Activated CD8-positive, alpha-beta memory T cell treated with anti-CD3 and anti-CD28 coated beads, Interleukin-2, amount 50 U/mL, for 4 hours (primary cell): ENCODE measurements around the gene PRICKLE4.
"Not testable (repeated sequence)": the region's sequence is repeated elsewhere in the genome, so short reads cannot be mapped to it uniquely, and the experiment has no call there.

Source experiments
- DNase-seq: peaks from one replicate; pipeline ENCODE4 v3.0.0-alpha.2; 2020

Gene PRICKLE4

DNA sequence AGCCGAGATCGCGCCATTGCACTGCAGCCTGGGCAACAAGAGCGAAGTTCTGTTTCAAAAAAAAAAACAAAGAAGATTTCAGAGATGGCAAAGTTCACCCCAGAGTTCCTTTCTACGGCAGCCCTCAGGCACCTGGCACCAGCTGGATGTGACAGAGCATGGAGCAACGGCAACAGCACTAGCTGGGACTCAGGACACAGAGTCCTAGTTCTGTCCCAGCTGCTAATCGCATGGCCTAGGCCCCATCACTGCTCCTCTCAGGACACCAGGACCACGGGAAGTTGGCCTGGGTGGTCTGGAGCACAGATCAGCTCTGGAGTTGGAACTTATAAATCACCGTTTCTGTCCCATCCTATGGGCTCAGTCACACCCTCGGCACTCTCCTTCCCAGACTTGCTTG lies 34.5 kb upstream of the PRICKLE4 start:
- DNase-seq = no peak

DNA sequence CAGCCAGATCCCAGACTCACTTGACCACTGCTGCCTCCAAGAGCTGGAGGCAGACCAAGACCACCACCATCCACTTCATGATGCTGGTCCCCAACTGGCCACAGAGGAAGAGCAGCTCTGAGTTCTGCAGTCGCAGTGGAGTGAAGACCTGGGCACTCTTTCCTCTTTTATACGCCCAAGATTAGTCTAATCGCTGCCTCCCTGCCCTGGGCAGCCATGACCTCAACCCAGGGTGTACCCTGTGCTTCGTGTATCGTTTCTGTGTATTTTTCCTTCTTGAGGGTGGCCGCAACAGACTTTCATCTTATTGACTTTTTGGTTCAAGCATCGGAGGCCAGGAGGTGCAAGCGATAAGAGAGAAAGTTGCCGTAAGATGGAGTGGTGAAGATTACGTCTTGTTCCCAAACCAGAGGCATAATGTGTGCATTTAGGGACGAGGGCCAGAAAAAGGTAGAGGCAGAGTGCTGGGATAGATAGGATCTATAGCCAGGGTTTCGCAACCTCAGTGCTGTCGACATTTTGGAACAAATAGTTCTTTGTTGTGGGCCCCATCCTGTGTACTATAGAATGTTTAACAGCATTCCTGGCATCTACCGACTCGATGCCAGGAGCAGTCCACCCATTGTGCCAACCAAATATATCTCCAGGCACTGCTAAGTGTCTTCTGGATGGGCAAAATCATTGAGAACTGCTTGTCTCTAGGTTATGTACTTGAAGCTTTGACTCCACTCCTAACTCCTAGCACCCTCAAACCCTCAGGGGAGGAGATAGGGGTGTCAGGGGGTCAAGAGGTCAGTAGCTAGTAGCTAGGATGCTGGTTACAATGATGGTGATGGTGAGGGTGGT lies 33.1 kb upstream of the PRICKLE4 start, which contains the start of gene PGC:
Gene PGC (minus strand): TSS at position 142 of the 846 bp plus-strand sequence. CDS start 63 bp downstream, at position 79.
- no peak for DNase-seq

DNA sequence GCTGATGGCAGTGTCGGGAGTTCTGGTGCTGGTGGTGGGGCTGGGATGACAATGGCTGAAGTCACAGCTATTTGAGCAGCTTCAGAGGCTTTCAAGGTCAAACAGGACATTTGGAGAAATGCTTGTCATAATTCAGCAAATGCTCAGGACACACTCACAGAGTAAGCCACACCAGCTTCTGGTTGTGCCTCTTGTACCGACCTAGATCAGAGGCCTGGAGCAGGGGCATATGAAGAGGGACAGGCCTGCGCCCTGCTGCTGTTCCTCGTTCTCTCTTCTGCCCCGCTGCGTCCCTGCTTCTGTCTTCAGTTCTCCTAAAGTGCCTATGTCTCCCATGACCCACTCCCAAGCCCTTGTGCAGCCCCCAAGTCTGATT lies 32.5 kb upstream of the PRICKLE4 start:
- DNase-seq = no peak

DNA sequence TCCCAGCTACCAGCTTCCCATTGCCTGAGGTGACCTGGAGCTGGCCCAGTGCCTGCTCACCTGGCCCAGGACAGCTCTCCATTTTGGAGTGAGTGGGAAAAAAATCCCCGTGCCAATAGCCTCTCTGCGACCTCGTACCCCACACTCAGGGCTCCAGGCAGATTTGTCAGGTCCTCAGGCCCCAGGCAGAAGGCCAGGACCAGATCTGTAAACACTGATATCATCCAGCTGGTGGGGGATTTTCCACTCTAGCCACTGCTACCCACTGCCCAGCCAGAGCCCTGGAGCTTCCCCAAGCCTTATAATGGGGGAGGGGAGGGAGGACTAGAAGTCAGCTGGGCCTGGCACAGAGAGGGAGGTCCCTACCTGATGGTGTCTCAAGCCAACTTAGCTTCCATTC lies 32.0 kb upstream of the PRICKLE4 start:
- DNase-seq = no peak

DNA sequence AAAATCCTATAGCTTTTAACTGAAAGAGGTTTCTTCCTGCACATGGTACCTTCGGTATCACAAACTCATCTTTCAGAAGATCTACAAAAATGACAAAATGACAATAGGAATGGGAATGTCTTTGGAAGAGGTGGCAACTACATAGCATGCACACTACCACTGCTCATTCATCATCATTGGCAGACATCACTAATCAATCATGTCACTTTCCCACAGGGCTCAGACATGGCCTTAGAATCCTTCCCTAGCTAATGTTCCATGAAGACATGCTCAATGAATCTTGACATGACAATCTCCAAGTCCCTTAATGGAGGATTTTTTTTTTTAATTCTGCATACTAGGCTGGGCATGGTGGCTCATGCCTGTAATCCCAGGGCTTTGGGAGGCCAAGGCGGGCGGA lies 30.2 kb upstream of the PRICKLE4 start:
- DNase-seq = no peak

DNA sequence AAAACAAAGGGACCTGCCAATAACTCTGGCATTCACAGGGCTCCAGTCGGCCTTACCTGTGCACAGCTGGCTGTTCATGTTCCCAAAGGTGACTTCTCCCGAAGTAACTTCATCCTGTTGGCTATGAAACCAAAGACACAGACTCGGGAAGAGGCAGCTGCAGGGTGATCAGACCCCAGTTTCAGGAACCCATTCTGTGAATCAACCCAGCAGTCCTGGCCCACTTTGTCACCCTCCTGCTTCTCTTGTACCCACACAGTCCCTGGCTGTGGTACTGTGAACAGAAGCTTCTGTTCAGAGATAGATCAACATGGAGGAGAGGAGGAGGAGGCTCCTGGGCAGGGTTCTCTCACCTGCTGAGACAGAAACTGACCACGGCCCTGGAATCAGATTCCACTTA lies 24.7 kb upstream of the PRICKLE4 start:
- no peak for DNase-seq

DNA sequence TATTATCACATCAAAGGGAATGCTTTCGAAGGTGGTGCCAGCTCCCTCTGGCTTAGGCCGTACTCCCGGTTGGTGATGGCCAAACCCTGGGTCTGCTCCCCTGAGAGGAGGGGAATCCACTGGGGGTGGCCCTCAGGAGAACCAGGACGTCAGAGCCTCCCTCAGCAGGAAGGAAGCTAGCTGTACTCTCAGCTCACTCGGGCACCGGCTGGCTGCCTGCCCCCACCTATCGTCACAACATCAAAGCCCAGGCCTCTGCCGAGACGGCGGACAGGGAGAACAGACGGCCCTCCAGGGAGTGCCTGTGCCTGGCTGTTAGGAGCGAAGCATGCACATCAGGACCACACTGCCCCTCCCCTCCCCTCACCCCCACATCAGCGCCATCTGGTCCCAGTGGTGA lies 24.2 kb upstream of the PRICKLE4 start:
- no peak for DNase-seq

DNA sequence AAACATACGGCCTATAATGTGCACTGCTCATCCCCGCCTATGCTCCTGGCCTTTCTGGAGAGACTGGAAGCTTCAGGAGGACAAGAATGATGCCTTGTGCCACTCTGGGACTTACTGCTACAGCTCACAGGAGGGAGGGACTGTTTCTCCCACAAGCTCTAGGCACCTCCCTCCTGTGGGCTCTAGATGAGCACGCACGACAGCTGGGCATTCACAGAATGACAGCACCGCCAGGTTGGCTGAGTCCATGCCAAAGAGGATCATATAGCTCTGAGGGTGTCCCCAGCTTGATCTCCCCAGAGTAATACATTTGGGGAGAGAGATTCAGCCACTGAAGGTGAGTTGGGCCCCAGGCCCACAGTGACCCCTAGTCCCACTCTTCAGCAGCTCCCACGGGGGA lies 23.3 kb upstream of the PRICKLE4 start:
- no peak for DNase-seq

DNA sequence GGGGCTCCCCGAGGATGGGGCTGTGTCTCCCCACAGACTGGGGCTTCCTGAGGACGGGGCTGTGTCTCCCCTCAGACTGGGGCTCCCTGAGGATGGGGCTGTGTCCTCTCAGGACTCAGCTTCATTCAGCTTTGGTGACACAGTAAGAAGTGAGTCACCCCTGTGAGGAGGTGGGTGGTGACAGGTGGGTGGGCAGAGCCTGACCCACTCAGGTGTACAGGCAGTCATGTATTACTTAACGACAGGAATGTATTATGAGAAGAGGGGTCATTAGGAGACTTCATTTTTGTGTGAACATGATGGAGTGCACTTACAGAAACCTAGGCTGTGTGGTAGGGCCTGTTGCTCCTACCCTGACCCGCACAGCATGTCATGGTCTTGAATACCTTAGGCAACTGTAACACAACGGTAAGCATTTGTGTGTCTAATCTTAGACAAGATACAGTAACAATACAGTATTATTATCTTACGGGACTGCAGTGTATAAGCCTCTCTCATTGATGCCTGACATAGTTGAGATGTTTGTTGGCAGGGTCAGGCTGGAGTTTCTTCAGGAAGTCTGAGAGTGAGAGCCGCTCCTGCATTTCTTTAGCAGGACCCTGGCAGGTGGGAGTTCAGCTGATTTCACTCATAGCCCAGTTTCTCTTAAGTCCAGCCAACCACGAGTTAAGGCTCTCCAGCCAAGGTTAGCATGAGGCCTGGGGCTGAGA lies 22.5 kb upstream of the PRICKLE4 start:
- no peak for DNase-seq

DNA sequence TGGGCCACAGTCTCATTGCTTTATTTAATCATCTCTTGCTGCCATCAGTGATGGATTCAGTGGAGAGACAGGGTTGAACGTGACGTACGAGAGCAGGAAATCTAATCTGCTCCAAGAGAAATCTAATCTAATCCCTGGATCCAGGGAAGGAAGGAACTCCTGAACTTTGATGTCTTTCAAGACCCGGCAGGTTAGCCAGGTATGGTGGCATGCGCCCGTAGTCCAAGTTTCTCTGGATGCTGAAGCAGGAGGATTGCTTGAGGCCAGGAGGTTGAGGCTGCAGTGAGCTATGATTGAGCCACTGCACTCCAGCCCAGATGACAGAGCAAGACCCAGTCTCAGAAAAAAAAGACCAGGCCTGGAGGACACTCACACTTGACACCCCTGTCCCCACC lies 21.9 kb upstream of the PRICKLE4 start:
- DNase-seq = no peak

DNA sequence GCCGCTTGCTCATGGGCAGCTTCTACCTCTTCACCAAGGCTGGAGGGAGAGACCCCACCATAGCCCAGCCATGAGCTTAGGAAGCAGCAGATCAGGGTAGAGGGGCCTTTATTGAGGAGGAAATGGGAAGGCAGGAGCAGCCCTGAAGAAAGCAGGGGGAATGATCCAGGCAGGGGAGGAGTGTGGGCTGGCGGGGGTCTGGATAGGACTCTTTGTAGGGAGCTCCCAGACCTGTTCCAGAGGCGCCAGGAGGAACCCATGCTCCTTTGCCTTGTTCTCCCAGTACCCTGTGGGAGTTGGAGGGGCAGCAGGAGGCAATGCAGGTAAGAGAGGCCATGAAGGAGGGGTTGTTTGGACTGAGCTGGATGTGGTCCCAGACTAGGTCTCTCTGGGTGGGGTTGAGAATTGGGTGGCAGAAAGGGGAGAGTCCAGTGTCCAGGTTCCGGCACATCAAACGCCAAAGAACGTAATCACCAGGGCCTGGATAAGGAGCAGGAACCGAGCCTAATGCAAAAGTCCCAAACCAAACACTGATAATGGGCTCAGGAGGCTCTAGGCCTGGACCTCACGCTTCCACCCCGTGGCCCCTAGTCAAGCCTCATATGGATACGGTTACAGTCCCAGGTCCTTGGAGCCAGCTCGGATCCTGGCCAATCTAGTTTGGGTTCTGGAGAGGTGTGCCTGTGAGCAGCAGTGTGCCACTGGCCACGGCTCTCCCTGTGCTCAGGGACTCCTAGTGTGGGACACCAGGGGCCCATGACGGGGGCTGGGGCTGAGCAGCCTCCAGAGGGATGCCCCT lies 21.3 kb upstream of the PRICKLE4 start:
- no peak for DNase-seq

DNA sequence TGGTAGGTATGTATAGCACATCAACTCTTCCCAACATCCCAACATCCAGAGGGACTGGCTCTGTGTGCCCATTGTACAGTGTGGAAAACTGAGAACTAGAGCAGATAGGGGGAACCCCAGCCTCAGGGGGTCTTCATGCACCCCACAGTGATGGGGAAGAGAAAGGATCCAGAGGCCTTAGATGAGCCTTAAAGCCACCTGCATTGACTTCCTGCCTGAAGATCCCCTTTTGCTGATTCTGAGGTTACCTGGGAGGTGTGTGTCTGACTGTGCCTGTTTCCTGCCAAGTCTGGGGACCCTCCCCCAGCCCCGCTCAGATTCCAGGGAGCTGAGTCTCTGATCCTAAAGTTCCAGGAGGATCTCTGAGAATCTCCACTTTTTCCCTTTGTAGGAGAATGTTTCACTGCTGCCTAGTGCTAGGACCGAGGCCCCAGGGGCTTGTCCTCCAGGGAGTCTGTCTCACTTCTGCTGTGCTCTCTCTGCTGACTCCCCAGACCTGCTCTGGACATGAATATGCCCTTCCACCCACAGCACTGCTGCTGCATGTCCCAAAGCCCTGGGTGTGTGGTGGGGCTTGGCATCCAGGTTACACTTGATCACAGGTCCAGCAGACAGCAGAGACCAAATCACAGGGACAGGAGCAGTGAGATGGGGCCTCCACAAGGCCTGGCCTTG lies 20.5 kb upstream of the PRICKLE4 start:
- DNase-seq = no peak

DNA sequence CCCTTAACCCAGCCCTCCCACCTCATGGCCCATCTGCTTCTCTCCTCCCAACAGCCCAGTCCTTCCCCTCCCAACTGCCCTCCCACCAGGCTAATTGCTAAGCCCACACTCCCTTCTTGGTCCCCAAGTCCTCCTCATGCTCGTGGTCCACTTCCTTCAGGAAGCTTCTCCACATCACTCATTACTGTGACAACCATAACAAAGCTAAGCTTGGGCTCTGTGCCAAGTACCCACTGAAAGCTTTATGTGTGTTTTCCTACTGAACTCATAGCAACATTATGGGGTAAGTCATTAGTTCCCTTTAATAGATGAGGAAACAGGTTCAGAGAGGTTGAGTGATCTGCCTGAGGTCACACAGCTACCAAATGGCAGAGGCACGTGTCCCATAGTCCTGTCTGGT lies 17.1 kb upstream of the PRICKLE4 start:
- no peak for DNase-seq

DNA sequence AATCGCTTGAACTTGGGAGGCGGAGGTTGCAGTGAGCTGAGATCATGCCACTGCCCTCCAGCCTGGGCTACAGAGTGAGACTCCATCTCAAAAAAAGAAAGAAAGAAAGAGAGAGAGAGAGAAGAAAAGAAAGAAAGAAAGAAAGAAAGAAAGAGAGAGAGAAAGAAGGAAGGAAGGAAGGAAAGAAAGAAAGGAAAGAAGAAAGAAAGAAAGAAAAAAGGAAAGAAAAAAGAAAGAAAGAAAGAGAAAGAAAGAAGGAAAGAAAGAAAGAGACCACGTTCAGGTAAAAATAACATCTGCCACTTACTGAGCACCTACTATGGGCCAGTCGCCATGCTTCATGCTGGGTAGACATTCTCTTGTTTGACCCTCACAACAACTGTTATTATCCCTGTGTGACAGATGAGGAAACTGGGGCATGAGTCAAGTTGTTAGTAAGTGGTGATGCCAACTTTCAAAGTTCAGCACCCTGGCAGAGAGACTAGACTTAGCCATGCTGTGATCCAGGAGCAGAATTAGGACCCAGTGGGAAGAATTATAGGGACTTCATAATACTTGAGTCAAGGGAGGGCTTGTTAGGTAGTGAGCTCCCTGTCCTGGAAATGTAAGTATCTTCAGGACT lies 14.4 kb upstream of the PRICKLE4 start:
- not testable (repeated sequence) for DNase-seq

DNA sequence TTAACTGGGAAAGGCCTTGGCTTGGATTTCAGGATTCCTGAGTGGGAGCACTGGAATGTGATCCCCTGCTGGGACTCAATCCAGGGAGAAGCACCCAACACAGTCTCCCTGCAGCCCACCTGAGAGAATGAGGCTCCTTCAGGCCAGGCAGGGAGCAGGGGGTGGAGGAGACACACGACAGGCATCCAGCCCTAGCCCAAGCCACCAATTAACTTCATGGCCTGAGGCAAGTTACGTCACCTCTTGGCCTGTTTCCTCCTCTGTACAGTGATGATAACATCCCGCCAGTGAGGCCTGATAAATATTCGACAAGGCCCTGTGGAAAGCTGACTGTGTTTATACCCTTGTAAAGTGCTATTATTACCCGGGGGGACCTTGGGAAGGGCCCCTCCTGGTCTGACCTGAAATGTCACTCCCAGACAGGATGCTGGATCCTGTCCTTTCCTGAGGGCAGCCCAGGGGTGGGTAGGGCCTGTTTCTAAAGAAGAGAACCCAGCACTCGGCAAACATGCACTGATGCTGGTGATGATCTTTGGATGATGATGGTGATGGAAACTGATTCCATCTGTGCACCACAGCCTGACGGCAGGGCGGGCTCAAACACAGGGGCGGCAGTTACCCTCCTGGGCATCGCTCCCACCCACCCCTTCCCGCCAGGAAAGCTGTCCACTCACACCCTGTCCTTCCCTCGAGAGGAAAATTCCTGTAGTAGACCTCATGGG lies 13.3 kb upstream of the PRICKLE4 start:
- DNase-seq = no peak

DNA sequence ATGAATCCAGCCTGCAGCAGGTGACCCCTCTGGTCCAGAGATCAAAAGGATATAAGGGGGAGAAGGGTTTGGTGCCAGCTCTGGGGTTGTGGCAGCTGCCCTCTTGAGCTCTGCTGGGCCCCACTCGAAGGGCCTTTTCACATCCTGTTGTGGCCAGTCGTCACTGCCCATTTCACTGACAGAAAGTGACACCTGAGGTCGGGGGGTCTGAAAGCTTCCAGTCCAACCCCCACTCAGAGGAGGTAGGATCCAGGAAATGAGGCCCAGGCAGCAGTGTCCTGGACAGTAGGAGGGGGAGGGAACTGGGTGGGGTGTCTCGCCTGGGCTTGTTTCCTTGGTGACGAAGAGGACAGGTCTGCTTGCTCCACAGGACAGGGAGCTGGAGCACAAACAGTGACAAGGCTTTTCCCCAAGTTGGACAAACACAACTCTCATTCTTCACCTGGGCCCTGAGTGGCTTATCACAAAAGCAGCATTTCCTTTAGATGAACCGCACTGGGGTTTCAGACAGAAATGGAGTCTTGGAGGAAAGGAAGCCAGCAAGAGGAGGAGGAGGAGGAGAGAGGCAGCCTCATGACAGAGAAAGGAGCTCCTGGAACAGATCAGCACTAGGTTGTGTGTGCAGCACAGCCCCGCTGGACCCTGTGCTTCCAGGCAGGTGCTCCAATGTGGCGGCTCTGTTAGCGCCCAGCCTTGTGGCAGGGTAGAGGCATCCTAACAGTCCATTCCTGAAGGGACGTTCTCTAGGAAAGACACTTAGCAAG lies 11.9 kb upstream of the PRICKLE4 start:
- no peak for DNase-seq

DNA sequence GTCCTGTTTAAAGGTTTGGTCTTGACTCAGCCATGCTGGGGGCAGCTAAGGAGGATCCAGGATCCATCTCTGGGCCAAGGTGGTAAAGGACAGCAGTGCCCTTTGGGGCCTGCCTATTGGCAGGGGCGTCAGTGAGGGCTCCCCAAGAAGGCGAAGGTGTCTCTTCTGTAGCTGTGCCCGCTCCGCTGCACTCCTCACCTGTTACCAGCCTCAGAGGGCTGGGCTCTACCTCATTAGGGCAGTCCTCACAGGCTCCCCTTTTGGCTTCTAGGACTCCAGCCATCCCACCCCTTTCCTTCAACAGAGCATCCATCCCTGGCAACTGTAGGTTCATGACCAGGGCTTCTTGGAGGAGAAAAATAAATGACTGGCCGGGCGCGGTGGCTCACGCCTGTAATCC lies 11.2 kb upstream of the PRICKLE4 start:
- DNase-seq = no peak

DNA sequence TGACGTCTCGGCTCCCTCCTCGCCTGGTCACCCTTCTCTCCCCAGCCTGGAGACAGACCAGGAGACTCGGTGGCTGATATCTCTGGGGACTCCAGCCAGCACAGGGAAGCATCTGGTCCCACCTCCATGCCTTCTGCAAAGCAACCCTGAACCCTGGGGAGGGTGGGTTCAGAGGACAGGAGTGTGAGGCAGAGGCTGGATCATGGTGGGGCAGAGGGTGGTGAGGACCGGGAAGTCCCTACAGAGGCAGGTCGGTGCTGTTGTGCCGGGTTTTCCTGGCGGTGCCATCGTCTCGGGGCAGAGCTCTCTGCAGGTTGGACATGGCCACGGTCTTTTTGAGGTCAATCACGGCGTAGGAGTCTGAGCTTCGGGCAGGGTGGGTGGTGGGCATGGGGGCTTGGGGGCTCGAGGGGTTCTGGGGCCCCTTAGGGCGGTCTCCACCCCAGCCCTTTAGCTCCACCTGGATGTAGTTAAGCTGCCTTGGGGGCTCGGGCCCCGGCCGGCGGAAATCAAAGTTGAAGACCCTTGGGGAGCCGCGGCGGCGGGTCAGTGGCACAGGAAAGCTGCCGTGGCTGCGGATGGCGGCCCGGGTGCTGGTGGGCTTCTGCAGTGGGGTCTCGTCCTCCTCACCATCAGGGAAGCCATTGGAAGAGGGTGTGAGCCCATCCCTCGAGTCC lies 10.1 kb upstream of the PRICKLE4 start:
- no peak for DNase-seq

DNA sequence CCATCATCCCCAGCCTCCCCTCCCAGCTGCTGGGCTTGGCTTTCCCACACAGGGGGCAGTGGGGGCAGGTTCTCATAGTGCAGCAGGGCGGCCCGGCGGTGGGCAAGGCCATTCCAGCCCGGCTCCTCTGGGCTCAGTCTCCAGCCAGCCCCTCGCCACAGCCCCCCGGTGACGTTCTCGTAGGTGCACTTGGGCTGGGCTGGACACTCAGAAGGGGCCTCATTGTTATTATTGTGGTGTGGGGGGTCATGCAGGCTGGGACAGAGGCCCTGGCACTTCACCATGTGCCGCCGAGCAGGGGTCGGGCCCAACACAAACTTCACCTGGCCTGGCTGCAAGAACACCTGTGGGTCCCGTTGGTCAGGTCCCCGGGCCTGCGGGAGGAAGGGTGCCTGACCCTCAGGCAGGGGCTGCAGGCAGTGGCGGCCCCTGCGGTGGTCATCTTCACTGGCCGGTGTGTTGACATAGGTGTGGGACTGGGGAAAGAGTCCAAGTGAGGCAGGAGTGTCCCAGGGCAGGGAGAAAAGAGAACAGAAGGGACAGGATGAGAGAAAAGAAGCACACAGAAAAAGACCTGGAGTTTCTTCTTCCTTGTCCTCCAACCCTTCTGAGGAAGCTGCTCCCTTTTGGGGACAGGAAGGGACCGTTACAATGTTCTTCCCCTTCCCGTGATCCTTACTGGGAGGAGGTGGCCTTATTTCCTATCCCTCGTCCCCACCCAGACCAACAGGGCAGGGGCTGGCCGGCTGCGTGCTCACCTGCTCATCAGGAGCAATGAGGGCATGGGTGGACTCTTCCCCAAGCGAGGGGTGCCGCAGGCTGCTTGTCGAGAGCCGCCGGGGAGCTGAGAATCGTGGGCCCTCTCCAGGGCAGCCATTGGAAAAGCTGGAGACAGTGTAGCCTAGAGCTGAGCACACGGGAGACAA lies 9.3 kb upstream of the PRICKLE4 start:
- DNase-seq = no peak
